Activated naive CD8-positive, alpha-beta T cell treated with anti-CD3 and anti-CD28 coated beads, Interleukin-2, amount 10 ng/mL, durations not matched to agents 7 days and 5 days (primary cell): ENCODE measurements around the gene HECW1. TPM values are rescaled to one million over a fixed set of nuclear protein-coding genes. Genes with fewer than 3 reads are reported as not detected.
A peak's percentile ranks its signal among the peaks of the same experiment; 100 is the strongest.

ENCODE experiments used
- ATAC-seq: fragments of 150-1000 bp; cut with Tn5 transposase; one replicate; pipeline ENCODE4 v1.10.0; 2021; ENCODE audit warnings: low read depth, moderate library complexity
- POLR2A ChIA-PET: fragments of 350-600 bp; sonication (Branson Sonifier 250); formaldehyde crosslinking; loops from one replicate; lab custom pipeline; 2021; ENCODE audit warnings: antibody characterized with exemption; lab: Charles Lee
- DNase-seq: peaks from one replicate; pipeline ENCODE4 v3.0.0; 2021
- H3K27ac Mint-ChIP-seq: one replicate; pipeline ENCODE4 v1.8.0; 2022; ENCODE audit warnings: mild to moderate bottlenecking, mixed read lengths
- H3K27me3 Mint-ChIP-seq: one replicate; pipeline ENCODE4 v1.8.0; 2022; ENCODE audit warnings: mild to moderate bottlenecking, moderate library complexity, mixed read lengths
- H3K36me3 Mint-ChIP-seq: one replicate; pipeline ENCODE4 v1.8.0; 2021; ENCODE audit warnings: mild to moderate bottlenecking, mixed read lengths
- H3K4me1 Mint-ChIP-seq: one replicate; pipeline ENCODE4 v1.8.0; 2021; ENCODE audit warnings: mixed read lengths
- H3K4me3 Mint-ChIP-seq: one replicate; pipeline ENCODE4 v1.8.0; 2022; ENCODE audit warnings: mild to moderate bottlenecking, moderate library complexity, mixed read lengths
- H3K9me3 Mint-ChIP-seq: one replicate; pipeline ENCODE4 v1.8.0; 2021; ENCODE audit warnings: mixed read lengths
- microRNA-seq: library from miRNA; unstranded; fragments of <30 nt; microRNA quantifications from one replicate; pipeline ENCODE4 v1.2.0, GENCODE V29; 2022
- total RNA-seq, 2 experiments: library from RNA; stranded (reverse); gene quantifications; one replicate each; pipeline ENCODE4 v1.2.3, GENCODE V29; 2021

The HECW1 gene
- total RNA-seq, 2 experiments from 2014 or later = not detected

- peaks cover 5% of the 10 kb centered on the region for H3K9me3 Mint-ChIP-seq
- H3K36me3 Mint-ChIP-seq = peaks cover 35% of the 10 kb centered on the region
- H3K27me3 Mint-ChIP-seq = no peaks in the 10 kb centered on the region
- H3K4me3 Mint-ChIP-seq = no peak overlapping the region
- ATAC-seq (no peak), DNase-seq (no peak)
- peaks cover 36% of the 10 kb centered on the region for H3K4me1 Mint-ChIP-seq
- POLR2A ChIA-PET = interaction anchor here (1.5 kb wide), 1 partner anchor 14 kb away, joined by 3 read pairs; no protein-coding TSS in a partner anchor
- H3K27ac Mint-ChIP-seq = no peak overlapping the region
Observed at GRCh38 chr7:43604251-43604650, 491.8 kb downstream of the HECW1 start.

- Mint-ChIP-seq H3K36me3 (peaks cover 58% of the 10 kb centered on the region), H3K4me3 (no peak overlapping the region), H3K9me3 (peaks cover 5% of the 10 kb centered on the region), H3K4me1 (peaks cover 57% of the 10 kb centered on the region), H3K27ac (peak overlapping the region; percentile 24), H3K27me3 (no peaks in the 10 kb centered on the region)
- ATAC-seq (no peak), DNase-seq (no peak)
- POLR2A ChIA-PET = interaction anchor here (0.7 kb wide), 1 partner anchor 14 kb away, joined by 3 read pairs; no protein-coding TSS in a partner anchor
Observed at GRCh38 chr7:43609097-43609496, 496.6 kb downstream of the HECW1 start.

- H3K27ac Mint-ChIP-seq = peak overlapping the region; percentile 52
- POLR2A ChIA-PET = interaction anchor here (1.6 to 2.2 kb wide), 2 partner anchors 10 to 29 kb away, joined by 5 to 6 read pairs; partner anchors contain the start of gene STK17A
- ATAC-seq (no peak), DNase-seq (no peak)
- H3K9me3 Mint-ChIP-seq = no peaks in the 10 kb centered on the region
- peaks cover 55% of the 10 kb centered on the region for H3K4me1 Mint-ChIP-seq
- H3K27me3 Mint-ChIP-seq = no peaks in the 10 kb centered on the region
- H3K4me3 Mint-ChIP-seq = no peak overlapping the region
- peaks cover 58% of the 10 kb centered on the region for H3K36me3 Mint-ChIP-seq
Observed at GRCh38 chr7:43612128-43612527, 499.7 kb downstream of the HECW1 start.

- peak overlapping the region; percentile 77 for H3K27ac Mint-ChIP-seq
- POLR2A ChIA-PET = interaction anchor here (0.7 to 2.3 kb wide), 5 partner anchors 9 to 38 kb away, joined by 4 to 6 read pairs (median 5); partner anchors contain the start of gene STK17A
- no peaks in the 10 kb centered on the region for H3K27me3 Mint-ChIP-seq
- peaks cover 55% of the 10 kb centered on the region for H3K4me1 Mint-ChIP-seq
- ATAC-seq (peak; percentile 51), DNase-seq (no peak)
- H3K9me3 Mint-ChIP-seq = no peaks in the 10 kb centered on the region
- H3K36me3 Mint-ChIP-seq = peaks cover 58% of the 10 kb centered on the region
- H3K4me3 Mint-ChIP-seq = peak overlapping the region; percentile 46
Observed at GRCh38 chr7:43612599-43613589, 500.4 kb downstream of the HECW1 start.

Small RNA genes lying within 50 kb of the gene (microRNA-seq; reads per million reads assigned to microRNA genes)
- not detected for gene MIR3943

Other genes starting within 250 kb of the HECW1 start
- gene C7orf25, start 200.6 kb upstream of the HECW1 start, total RNA-seq = 1 to 10 TPM; 6.0 to 8.1 TPM
- 10 to 100 TPM; 98.9 to 99.8 TPM for gene PSMA2, start 180.5 kb upstream of the HECW1 start, total RNA-seq
- 10 to 100 TPM; 45.2 to 46.6 TPM for gene MRPL32, start 180.3 kb upstream of the HECW1 start, total RNA-seq